ENCODE results near the gene EXOC3.

- TF ChIP-seq POLR2A (IDR thresholded peaks at IDR 0.05; ENCODE audit: low read depth, low read length) (no peak), TAF1 (IDR thresholded peaks at IDR 0.05; ENCODE audit: borderline replicate concordance, low read depth, low read length) (no peak)
These were observed 10.2 kb downstream of the EXOC3 start for GRCh38 chr5:452978-453710.
